K562 treated with DMSO at 1 percent for 24 hours (cell line): ENCODE results near the gene HBQ1. TPM values are rescaled to one million over a fixed set of nuclear protein-coding genes. Genes with fewer than 3 reads are reported as not detected.

ENCODE experiments used
- total RNA-seq: library from RNA; unstranded; fragments of 300-600 nt; gene quantifications from 2 replicates; pipeline ENCODE4 v1.2.3, GENCODE V29; 2022; ENCODE audit warnings: low read depth; ENCODE audit not compliant: insufficient read depth

HBQ1 gene
- total RNA-seq: 62.5 and 62.7 TPM in 2 replicates

DNA sequence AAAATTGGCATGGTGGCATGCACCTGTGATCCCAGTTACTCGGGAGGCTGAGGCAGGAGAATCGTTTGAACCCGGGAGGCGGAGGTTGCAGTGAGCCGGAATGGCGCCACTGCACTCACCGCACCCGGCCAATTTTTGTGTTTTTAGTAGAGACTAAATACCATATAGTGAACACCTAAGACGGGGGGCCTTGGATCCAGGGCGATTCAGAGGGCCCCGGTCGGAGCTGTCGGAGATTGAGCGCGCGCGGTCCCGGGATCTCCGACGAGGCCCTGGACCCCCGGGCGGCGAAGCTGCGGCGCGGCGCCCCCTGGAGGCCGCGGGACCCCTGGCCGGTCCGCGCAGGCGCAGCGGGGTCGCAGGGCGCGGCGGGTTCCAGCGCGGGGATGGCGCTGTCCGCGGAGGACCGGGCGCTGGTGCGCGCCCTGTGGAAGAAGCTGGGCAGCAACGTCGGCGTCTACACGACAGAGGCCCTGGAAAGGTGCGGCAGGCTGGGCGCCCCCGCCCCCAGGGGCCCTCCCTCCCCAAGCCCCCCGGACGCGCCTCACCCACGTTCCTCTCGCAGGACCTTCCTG lies at the start of gene HBQ1:
Gene HBQ1 (plus strand): TSS at position 359 of the 575 bp plus-strand sequence. CDS start 28 bp downstream, at position 387.

DNA sequence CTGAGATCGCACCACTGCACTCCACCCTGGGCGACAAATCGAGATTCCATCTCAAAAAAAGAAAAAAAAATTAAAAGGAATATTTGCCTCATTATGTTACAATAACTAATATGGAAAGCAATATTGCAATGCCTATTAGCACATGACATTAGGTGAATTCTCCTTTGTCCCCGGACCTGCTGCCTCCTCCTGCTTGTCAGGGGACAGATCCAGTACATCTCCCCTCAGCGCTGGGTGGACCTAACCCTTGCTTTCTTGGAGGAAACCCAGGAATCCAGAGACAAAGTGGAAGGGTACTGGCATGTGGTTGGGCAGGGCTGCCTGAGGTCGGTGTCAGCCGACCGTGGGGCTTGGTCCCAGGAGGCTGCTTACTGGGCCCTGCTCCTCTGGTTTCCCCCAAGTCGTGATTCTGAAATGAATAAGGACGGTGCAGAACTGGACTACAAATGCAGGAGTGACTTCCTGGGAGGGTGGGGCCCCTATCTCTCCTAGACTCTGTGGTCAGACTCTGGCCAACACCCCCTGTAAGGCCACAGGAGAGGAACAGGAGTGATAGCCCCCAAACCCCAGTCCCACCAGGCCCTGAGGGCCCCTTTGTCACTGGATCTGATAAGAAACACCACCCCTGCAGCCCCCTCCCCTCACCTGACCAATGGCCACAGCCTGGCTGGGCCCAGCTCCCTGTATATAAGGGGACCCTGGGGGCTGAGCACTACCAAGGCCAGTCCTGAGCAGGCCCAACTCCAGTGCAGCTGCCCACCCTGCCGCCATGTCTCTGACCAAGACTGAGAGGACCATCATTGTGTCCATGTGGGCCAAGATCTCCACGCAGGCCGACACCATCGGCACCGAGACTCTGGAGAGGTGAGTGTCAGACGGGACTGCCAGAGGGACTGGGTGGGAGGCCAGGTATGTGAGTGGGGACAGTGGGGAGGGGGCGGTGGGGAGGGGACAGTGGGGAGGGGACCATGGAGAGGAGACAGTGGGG lies 27.8 kb upstream of the HBQ1 start, which contains the start of gene HBZ:
Gene HBZ (plus strand): TSS at position 504 of the 988 bp plus-strand sequence. CDS start 266 bp downstream, at position 770.

DNA sequence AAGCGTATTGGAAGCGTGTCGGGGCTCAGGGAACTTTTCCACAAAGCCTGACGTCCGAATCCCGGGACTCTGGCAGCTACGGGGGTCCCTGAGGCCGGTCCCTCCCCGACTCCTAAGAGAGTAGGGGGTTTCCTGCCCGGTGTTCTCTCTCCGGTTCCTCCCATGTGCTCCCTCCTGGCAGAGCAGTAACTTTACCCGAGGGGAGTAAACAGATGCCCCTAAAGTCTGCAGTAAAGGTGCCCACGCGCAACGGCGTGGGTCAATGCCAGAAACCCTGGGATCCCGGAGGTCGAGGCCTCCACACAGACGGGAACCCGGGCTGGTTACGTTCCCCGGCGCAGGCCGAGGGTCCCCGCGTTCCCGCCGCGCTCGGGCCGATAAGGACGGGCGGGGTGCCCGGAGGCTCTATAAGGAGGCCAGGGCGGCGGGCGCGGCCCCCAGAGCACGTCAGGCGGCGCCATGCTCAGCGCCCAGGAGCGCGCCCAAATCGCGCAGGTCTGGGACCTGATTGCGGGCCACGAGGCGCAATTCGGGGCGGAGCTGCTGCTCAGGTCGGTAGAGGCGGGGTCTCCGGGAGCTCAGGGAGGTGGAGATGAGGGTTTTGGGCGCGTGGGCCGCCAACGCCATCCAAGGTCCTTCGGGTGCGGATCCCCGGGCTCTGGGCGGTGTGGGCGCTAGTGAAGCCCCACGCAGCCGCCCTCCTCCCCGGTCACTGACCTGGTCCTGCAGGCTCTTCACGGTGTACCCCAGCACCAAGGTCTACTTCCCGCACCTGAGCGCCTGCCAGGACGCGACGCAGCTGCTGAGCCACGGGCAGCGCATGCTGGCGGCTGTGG lies 14.5 kb upstream of the HBQ1 start, which contains the start of gene HBM:
Gene HBM (plus strand): TSS at position 440 of the 836 bp plus-strand sequence. CDS start 20 bp downstream, at position 460.

DNA sequence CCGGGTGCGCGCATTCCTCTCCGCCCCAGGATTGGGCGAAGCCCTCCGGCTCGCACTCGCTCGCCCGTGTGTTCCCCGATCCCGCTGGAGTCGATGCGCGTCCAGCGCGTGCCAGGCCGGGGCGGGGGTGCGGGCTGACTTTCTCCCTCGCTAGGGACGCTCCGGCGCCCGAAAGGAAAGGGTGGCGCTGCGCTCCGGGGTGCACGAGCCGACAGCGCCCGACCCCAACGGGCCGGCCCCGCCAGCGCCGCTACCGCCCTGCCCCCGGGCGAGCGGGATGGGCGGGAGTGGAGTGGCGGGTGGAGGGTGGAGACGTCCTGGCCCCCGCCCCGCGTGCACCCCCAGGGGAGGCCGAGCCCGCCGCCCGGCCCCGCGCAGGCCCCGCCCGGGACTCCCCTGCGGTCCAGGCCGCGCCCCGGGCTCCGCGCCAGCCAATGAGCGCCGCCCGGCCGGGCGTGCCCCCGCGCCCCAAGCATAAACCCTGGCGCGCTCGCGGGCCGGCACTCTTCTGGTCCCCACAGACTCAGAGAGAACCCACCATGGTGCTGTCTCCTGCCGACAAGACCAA lies 7.8 kb upstream of the HBQ1 start, which contains the start of gene HBA2:
Gene HBA2 (plus strand): TSS at position 503 of the 568 bp plus-strand sequence. CDS start 37 bp downstream, at position 540.

DNA sequence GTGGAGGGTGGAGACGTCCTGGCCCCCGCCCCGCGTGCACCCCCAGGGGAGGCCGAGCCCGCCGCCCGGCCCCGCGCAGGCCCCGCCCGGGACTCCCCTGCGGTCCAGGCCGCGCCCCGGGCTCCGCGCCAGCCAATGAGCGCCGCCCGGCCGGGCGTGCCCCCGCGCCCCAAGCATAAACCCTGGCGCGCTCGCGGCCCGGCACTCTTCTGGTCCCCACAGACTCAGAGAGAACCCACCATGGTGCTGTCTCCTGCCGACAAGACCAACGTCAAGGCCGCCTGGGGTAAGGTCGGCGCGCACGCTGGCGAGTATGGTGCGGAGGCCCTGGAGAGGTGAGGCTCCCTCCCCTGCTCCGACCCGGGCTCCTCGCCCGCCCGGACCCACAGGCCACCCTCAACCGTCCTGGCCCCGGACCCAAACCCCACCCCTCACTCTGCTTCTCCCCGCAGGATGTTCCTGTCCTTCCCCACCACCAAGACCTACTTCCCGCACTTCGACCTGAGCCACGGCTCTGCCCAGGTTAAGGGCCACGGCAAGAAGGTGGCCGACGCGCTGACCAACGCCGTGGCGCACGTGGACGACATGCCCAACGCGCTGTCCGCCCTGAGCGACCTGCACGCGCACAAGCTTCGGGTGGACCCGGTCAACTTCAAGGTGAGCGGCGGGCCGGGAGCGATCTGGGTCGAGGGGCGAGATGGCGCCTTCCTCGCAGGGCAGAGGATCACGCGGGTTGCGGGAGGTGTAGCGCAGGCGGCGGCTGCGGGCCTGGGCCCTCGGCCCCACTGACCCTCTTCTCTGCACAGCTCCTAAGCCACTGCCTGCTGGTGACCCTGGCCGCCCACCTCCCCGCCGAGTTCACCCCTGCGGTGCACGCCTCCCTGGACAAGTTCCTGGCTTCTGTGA lies 3.5 kb upstream of the HBQ1 start, which contains the start of gene HBA1:
Gene HBA1 (plus strand): TSS at position 204 of the 906 bp plus-strand sequence. CDS start 37 bp downstream, at position 241.

DNA sequence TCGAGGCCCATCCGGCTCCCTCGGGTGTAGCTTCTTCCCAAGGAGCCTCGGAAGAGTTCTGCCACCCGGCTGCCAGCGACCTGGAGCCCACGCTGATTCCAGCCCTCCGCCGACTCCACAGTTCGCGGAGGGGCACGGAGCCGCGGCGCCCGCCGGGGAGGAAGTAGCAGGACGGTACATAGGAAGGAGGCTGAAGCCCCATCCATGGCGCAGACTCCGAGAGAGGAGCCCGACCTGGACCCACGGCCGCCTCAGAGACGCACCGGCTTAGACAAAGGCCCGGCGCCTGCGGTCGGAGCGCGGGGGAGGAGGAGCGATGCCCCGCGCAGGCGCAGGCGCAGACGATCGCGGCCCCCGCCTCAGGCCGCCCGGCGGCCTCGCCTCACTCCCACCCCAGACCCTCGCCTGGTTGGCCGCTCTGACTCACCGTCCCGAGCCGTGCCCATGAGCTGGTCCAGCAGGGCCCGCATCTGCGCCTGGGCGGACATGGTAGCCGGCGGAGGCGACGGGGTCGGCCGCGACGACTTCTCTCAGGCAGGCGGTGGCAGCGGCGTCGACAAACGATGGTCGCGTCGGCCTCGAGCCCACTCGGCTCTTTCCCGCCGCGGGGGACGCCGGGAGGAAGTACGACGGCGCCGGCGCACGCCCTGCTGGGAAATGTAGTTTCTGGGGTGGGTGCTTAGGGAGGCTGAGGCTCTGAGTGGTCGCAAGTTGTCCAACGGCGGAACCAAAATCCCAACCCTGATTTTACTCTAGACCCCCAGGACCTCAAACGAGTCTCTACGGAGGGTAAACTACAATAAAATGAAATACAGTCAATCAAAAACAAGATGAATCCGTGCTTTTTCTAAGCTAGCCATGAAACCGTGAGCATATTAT lies 48.8 kb downstream of the HBQ1 start, which contains the start of gene LUC7L:
Gene LUC7L (minus strand): TSS at position 598 of the 879 bp plus-strand sequence. CDS start 110 bp downstream, at position 488.

Other genes with a start within 250 kb of the HBQ1 start
- 35.0 and 37.9 TPM in 2 replicates for gene POLR3K, start 126.9 kb upstream of the HBQ1 start, total RNA-seq
- 77.2 and 84.6 TPM in 2 replicates for gene SNRNP25, start 126.6 kb upstream of the HBQ1 start, total RNA-seq
- 7.8 and 10.0 TPM in 2 replicates for gene RHBDF1, start 107.8 kb upstream of the HBQ1 start, total RNA-seq
- 137 and 140 TPM in 2 replicates for gene MPG, start 102.2 kb upstream of the HBQ1 start, total RNA-seq
- 57.2 and 57.4 TPM in 2 replicates for gene NPRL3, start 41.8 kb upstream of the HBQ1 start, total RNA-seq
- gene HBZ, start 27.8 kb upstream of the HBQ1 start, total RNA-seq: 91.3 and 104 TPM in 2 replicates
- not detected in 2 replicates for gene HBM, start 14.5 kb upstream of the HBQ1 start, total RNA-seq
- 164 and 196 TPM in 2 replicates for gene HBA2, start 7.6 kb upstream of the HBQ1 start, total RNA-seq
- gene HBA1, start 3.8 kb upstream of the HBQ1 start, total RNA-seq: 610 and 805 TPM in 2 replicates
- 32.0 and 39.7 TPM in 2 replicates for gene LUC7L, start 49.0 kb downstream of the HBQ1 start, total RNA-seq
- gene FAM234A, start 54.4 kb downstream of the HBQ1 start, total RNA-seq: 121 and 124 TPM in 2 replicates
- gene RGS11, start 95.5 kb downstream of the HBQ1 start, total RNA-seq: not detected in 2 replicates
- not detected in 2 replicates for gene ARHGDIG, start 100.1 kb downstream of the HBQ1 start, total RNA-seq
- gene PDIA2, start 102.7 kb downstream of the HBQ1 start, total RNA-seq: not detected in 2 replicates
- gene AXIN1, start 172.3 kb downstream of the HBQ1 start, total RNA-seq: 43.7 and 44.5 TPM in 2 replicates
- 122 and 140 TPM in 2 replicates for gene MRPL28, start 190.1 kb downstream of the HBQ1 start, total RNA-seq
- gene PGAP6, start 201.5 kb downstream of the HBQ1 start, total RNA-seq: 124 and 139 TPM in 2 replicates
- 154 and 165 TPM in 2 replicates for gene NME4, start 216.7 kb downstream of the HBQ1 start, total RNA-seq
- gene DECR2, start 221.4 kb downstream of the HBQ1 start, total RNA-seq: 56.3 and 58.3 TPM in 2 replicates
- 25.0 and 30.8 TPM in 2 replicates for gene RAB11FIP3, start 245.2 kb downstream of the HBQ1 start, total RNA-seq